Lung microvascular endothelial cell (primary cell): ENCODE data around the gene KCNQ2. TPM values are rescaled to one million over a fixed set of nuclear protein-coding genes. Genes with fewer than 3 reads are reported as not detected.
A peak's percentile ranks its signal among the peaks of the same experiment; 100 is the strongest.

Experiments used
- DNase-seq, 2 donors: peaks; one replicate each; pipeline versions ENCODE4 v3.0.0 to v3.0.0-alpha.2; 2010; ENCODE audit warnings: low read depth in 2 of 2
- total RNA-seq: library from RNA; depleted of rRNA; stranded (reverse); fragments of >200 nt; gene quantifications from 2 replicates; pipeline ENCODE4 v1.2.1, GENCODE V29; 2014

KCNQ2 gene
- total RNA-seq, 1 donor from 2014 or later: not detected

DNA sequence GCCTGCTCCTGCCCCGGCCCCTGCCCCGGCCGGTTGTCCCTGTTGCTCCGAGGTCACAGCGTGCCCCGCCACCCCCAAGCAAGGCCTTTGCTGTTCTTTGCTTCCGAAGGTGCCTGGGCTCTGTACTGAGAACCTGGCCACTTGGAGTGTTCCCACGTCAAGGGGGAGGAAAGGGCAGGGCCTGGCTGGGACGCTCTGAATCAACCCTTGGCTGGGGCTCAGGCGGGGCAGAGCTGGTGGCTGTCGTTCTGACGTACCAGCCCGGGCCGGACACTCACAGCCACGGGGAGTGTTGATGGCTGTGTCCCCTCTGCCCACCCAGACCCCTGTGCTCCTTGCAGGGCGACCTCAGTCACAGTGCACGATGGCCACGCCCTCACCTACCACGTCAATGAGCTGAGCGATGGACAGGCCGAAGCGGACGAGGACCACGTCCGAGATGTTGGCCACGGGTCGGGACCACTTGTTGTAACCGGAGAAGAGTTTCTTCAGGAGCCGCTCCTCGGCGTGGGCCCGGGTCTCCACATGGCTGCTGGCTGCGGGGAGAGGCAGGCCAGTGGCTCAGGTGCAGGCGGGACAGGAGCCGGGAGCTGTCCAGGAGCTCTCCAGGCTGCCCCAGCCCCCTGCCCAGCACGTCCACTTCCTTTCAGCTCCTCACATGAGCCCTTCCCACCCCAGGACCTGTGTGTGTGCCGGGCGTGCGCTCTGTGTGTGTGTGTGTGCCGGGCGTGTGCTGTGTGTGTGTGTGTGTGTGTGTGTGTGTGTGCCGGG, 113.1 kb downstream of the KCNQ2 start:
- DNase-seq: no peak

DNA sequence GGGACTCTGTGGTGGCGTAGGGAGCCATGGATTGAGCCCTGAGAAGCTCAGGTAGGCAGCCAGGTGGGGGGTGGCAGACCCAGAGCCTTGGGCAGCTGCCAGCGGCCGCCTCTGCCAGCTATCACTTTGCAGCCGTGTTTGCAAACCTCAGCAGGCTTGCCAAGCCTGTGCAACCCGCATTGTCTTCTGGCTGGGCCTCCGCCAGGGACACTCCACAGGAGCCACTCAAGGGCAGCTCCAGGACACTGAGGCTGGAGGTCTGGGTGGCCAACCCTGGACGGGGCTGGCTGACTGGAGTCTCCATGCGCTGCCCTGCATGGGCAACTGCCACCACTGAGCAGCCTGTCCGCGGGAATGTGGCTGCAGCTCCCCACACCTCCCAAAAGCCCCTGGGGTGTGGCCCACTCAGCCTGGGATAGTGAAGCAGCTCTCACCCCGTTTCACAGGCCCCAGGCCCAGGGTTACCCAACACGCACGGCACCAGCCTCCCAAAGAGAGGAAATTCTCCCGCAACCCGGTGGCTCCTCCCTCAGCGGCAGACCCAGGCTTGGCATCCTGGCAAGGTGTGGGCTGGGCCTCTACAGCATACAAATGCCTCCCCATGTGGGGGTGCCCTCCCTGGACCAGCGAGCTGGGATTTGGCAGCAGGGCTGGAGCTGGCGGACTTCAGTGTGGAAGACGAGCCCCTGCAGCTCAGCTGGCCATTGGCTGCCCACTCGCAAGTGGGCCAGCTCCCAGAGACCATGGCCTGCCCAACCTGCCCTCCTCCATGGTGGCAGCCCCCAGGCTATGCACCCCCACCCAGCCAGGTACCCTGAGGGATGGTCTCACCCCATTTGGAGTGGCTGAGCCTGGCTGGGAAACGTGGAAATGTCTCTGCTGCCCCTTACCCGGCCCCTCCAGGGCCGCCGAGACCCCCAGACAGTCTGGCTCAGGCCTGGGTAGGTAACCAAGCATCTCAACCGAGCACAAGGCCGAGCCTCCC, 114.2 kb downstream of the KCNQ2 start:
- DNase-seq: peak in 1 of 2 donors; percentile 23

DNA sequence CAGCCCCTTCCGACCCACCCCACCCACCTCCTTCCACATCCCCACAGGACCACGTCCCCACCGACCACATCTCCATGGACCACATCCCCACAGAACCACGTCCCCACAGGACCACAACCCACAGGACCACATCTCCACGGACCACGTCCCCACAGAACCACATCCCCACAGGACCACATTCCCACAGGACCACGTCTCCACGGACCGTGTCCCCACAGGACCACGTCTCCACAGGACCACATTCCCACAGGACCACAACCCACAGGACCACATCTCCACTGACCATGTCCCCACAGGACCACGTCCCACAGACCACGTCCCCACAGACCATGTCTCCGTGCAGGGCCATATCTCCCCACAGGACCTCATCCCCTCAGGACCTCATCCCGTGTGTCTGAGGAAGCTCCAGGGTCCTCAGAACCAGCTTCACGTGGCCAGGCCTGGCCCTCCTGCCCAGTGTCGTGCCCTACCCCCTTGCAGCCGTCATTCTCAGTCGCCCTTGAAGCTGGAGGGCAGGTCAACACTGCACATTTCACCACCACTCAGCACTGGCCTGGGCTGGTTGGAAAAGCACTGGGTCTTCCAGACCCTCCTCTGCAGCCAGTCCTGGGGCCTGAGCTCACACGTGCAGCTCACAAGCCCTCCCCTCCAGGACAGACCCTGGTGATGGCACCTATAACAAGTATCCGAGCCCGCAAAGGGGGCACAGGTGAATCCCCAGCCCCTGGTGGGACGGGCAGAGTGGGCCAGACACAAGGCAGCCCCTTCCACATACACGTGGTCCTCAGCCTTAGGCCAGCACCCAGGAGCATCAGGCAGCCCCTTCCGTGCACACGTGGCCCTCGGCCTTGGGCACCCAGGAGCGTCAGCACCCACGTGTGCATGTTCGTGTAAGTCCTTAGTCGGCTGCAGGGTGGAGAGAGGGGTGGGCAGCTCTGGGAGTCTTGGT, 115.2 kb downstream of the KCNQ2 start:
- no peak for DNase-seq

DNA sequence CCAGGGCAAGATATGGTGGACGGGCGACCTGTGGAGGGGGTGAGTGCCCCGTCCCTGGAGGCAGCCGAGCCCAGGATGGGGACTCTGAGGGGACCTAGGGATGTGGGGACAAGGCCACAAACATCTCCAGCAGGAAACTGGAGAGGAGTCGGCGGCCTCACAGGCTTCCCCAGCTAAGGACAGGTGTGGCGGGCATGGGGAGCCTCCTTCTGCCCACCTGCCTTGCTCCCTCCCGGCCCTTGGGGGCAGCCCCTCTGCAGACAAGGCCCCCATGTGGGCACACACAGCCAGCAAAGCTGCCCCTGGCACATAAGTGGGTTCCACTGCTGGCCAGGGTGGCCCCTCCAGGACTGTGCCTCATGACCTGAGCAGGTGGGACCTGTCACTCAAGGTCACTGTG, 115.9 kb downstream of the KCNQ2 start:
- no peak for DNase-seq

DNA sequence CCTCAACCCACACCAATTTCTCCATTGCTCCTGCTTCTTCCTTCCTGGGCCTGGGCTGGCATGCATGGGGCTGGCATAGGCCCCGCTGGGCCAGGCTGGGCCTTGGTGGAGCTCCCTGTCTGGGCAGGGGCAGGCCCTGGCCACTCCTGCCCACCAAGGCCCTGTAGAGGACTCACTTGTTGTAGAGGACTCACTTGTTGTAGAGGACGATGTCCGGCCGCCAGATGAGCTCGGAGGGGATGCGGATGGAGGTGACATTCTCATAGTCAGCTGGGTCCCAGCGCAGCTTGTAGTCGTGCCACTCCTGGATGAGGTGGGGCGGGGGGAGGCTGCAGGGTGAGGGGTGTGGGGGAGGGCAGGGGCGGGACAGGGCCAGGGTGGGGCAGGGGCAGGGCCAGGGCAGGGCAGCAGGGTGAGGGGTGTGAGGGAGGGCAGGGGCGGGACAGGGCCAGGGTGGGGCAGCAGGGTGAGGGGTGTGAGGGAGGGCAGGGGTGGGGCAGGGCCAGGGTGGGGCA, 116.6 kb downstream of the KCNQ2 start:
- DNase-seq: no peak

DNA sequence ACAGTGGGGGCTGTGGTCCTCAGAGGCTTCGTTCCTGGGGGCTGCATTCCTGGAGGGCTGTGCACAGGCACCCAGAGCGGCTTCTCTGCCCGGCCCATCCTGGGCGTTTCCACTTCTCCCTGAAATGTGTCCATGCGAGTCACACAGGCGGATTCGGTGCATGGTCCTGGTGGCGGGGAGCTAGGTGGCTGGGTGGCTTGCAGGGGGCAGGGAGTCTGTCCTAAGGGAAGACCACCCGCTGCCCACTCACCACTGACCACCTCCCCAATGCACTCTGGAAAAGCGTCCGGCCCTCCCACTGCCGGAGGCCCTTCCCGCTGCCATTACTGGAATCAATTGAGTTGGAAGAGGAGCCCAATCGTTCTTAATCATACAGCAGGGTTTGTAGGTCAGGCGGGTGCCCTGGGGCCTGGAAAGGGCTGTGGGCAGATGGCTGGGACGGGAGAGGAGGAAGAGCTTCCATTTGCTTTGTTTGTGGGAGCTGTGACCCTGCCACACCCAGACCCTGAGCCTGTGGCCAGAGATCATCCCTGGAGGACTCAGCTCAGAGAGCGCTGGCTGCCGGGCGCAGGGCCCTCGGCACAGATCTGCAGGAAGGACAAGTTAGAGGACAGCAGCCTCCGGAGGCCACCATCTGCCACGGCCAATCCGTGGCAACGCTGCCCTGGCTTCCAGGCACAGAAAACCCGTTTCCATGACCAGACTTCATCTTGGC, 117.7 kb downstream of the KCNQ2 start:
- DNase-seq: no peak

DNA sequence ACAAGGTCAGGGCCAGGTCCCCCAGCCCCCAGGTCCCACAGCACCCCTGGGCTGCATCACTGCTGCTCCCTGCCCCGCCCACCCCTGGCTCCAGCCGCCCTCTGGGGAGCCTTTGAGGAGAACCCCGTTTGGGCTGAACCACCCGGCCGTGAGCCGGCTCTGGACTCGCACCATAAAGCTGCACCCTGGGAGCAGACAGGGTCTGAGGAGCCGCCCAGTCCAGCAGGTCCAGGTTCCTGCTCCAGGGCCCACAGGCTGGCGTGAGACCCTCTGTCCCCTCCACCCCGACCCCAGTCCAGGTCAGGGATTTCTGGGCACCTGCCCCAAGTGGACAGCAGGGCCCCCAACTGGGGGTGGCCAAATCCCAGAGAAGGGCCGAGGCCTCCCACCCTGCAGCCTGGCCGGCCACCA, 119.6 kb downstream of the KCNQ2 start:
- DNase-seq: no peak

DNA sequence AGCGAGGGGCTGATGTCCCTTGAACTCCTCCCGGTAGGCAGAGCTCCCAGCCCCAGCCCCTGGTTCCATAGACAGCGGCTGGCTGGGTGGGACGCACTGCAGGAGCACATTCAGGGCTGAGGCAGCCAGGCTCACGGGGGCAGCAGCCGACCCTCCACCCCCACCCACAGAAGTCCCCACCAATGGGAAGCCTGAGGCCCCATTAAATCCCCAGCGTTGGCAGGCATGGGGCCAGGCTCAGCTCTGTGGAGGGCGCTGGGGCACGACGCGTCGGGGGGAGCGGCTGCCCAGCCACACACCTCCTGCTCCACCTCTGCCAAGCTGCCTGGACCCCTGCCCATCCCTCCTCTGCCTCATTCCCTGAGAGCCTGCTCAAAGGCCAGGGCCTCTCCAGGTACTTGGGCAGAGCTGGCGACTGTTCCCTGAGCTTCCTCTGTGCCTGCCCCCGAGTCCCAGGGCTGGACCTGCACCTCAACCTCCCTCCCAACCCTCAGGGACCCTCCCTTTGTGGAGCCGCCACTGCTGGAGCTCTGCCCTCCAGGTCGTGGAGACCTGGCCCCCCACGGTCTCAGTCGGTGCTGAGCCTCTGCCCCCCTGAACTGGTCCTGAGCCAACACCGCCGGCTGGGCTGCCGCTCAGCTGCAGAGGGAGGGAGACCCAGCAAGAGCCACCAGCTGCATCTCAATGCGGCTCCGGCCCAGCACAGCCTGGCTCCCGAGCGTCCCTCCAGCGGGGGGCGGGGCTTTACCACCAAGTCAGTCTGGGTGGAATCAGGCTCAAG, 120.5 kb downstream of the KCNQ2 start:
- no peak for DNase-seq

DNA sequence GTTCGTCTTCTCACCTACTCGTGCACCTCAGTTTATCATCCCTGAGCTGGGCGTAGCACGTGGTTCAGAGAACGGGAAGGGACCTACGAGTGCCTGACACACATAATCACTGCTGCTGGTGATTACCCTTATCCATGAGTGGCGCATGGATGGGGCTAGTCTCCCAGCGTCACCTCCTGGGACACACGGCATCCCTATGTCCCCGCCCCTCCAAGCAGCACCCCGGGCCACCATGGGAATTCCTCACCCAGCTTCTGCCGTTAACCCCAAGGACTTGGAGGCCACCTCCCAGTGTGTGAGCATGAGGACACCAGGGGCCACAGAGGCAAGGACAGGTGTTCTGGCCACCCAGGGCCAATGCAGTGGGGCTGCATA, 121.1 kb downstream of the KCNQ2 start:
- DNase-seq: no peak

DNA sequence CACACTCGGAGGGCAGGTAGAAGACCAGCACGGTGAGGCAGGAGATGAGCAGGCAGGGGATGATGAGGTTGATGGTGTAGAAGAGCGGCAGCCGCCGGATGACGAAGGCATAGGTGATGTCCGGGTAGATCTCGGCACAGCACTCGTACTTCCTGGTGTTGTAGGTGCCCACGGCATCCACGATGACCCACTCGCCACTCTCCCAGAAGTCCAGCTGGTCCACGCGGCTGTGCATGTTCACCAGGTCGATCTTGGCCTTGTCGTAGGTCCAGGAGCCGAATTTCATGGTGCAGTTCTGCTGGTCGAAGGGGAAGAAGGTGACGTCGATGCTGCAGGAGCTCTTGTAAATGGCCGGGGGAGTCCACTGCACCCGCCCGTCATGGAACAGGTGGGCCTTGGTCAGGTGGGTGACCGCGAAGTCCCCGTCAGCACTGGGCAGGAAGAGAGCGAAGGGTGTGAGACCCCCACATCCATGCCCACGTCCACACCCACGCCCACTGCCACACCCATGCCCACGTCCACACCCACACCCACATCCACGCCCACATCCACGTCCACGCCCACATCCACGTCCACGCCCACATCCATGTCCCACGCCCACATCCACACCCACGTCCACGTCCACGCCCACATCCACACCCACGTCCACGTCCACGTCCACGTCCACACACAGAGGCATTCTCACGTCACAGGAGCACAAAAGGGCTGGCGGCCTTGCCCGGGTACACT, 121.7 kb downstream of the KCNQ2 start:
- no peak for DNase-seq

Other genes with a start within 250 kb of the KCNQ2 start
- not detected in 2 replicates for gene BIRC7, start 236.8 kb downstream of the KCNQ2 start, total RNA-seq
- gene NKAIN4, start 218.2 kb downstream of the KCNQ2 start, total RNA-seq: not detected in 2 replicates
- gene ARFGAP1, start 199.8 kb downstream of the KCNQ2 start, total RNA-seq: 29.2 and 43.1 TPM in 2 replicates
- under 0.01 and 0.20 TPM in 2 replicates for gene COL20A1, start 179.5 kb downstream of the KCNQ2 start, total RNA-seq
- 0.20 TPM in 1 of 2 replicates, not detected in the other for gene CHRNA4, start 111.3 kb downstream of the KCNQ2 start, total RNA-seq
- gene EEF1A2, start 26.4 kb upstream of the KCNQ2 start, total RNA-seq: 5.2 and 14.8 TPM in 2 replicates
- 16.3 and 21.2 TPM in 2 replicates for gene PPDPF, start 48.1 kb upstream of the KCNQ2 start, total RNA-seq
- gene PTK6, start 64.7 kb upstream of the KCNQ2 start, total RNA-seq: under 0.01 TPM in 1 of 2 replicates, not detected in the other
- gene SRMS, start 75.1 kb upstream of the KCNQ2 start, total RNA-seq: not detected in 2 replicates
- gene FNDC11, start 81.5 kb upstream of the KCNQ2 start, total RNA-seq: 0.87 and 2.6 TPM in 2 replicates
- 21.1 and 35.5 TPM in 2 replicates for gene HELZ2, start 101.6 kb upstream of the KCNQ2 start, total RNA-seq
- 5.4 and 7.3 TPM in 2 replicates for gene GMEB2, start 154.4 kb upstream of the KCNQ2 start, total RNA-seq
- gene STMN3, start 180.8 kb upstream of the KCNQ2 start, total RNA-seq: under 0.01 and 1.1 TPM in 2 replicates
- 4.4 and 4.6 TPM in 2 replicates for gene RTEL1, start 185.7 kb upstream of the KCNQ2 start, total RNA-seq
- 3.2 and 12.6 TPM in 2 replicates for gene TNFRSF6B, start 224.0 kb upstream of the KCNQ2 start, total RNA-seq
- gene ARFRP1, start 235.3 kb upstream of the KCNQ2 start, total RNA-seq: 22.7 and 31.2 TPM in 2 replicates
- gene ZGPAT, start 235.4 kb upstream of the KCNQ2 start, total RNA-seq: 7.0 and 11.7 TPM in 2 replicates